Fibroblast of lung (primary cell): Measurements from ENCODE around the gene IL17RA.

Experiments used
- CTCF ChIP-seq, 2 donors: IDR thresholded peaks in 1 of 2; conservative IDR thresholded peaks in 1 of 2; 1 replicate in 1 of 2; 2 replicates in 1 of 2; pipeline ENCODE4 v1.5.1; 2011 to 2012; ENCODE audit warnings: low read length in 2 of 2, control low read depth in 1 of 2, inconsistent platforms in 1 of 2, low read depth in 1 of 2, mild to moderate bottlenecking in 1 of 2
- EZH2 ChIP-seq: IDR thresholded peaks from 2 replicates; pipeline ENCODE4 v1.5.1; 2012; ENCODE audit warnings: low read length, control low read depth, mild to moderate bottlenecking; ENCODE audit errors: missing control alignments

GRCh38 chr22:17130199-17130598, 45.4 kb downstream of the IL17RA start:
- TF ChIP-seq CTCF (conservative IDR thresholded peaks at IDR 0.05 in 1 of 2, IDR thresholded peaks at IDR 0.05 in 1 of 2; ENCODE audit: low read depth in 1 of 2, low read length in 2 of 2) (no peak), EZH2 (no peak)
